ENCODE results near the gene TSPAN18. TPM values are rescaled to one million over a fixed set of nuclear protein-coding genes. Genes with fewer than 3 reads are reported as not detected.

TSPAN18 gene
- total and polyA plus RNA-seq, 2 experiments from 2014 or later, result 6.0 to 10.6 TPM

DNA sequence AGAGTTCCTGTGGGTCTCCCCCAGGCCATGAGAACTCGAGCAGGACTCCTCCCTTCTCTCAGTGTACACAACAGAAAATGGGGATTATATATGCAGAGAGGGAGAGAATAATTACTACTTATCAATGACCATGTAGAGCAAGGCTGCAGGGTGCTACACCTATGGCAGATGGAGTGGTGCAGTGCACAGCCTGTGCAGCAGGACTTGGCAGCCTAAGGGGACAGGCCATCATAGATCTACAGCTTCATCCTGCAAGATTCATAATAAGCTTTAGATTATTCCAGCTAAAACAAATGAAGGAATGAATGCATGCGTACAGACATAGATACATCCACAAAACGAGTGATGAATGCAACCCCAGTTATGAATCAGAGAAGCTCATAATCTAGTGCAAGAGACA, 232.3 kb downstream of the TSPAN18 start (continued):
- TF ChIP-seq, protein P1, sequence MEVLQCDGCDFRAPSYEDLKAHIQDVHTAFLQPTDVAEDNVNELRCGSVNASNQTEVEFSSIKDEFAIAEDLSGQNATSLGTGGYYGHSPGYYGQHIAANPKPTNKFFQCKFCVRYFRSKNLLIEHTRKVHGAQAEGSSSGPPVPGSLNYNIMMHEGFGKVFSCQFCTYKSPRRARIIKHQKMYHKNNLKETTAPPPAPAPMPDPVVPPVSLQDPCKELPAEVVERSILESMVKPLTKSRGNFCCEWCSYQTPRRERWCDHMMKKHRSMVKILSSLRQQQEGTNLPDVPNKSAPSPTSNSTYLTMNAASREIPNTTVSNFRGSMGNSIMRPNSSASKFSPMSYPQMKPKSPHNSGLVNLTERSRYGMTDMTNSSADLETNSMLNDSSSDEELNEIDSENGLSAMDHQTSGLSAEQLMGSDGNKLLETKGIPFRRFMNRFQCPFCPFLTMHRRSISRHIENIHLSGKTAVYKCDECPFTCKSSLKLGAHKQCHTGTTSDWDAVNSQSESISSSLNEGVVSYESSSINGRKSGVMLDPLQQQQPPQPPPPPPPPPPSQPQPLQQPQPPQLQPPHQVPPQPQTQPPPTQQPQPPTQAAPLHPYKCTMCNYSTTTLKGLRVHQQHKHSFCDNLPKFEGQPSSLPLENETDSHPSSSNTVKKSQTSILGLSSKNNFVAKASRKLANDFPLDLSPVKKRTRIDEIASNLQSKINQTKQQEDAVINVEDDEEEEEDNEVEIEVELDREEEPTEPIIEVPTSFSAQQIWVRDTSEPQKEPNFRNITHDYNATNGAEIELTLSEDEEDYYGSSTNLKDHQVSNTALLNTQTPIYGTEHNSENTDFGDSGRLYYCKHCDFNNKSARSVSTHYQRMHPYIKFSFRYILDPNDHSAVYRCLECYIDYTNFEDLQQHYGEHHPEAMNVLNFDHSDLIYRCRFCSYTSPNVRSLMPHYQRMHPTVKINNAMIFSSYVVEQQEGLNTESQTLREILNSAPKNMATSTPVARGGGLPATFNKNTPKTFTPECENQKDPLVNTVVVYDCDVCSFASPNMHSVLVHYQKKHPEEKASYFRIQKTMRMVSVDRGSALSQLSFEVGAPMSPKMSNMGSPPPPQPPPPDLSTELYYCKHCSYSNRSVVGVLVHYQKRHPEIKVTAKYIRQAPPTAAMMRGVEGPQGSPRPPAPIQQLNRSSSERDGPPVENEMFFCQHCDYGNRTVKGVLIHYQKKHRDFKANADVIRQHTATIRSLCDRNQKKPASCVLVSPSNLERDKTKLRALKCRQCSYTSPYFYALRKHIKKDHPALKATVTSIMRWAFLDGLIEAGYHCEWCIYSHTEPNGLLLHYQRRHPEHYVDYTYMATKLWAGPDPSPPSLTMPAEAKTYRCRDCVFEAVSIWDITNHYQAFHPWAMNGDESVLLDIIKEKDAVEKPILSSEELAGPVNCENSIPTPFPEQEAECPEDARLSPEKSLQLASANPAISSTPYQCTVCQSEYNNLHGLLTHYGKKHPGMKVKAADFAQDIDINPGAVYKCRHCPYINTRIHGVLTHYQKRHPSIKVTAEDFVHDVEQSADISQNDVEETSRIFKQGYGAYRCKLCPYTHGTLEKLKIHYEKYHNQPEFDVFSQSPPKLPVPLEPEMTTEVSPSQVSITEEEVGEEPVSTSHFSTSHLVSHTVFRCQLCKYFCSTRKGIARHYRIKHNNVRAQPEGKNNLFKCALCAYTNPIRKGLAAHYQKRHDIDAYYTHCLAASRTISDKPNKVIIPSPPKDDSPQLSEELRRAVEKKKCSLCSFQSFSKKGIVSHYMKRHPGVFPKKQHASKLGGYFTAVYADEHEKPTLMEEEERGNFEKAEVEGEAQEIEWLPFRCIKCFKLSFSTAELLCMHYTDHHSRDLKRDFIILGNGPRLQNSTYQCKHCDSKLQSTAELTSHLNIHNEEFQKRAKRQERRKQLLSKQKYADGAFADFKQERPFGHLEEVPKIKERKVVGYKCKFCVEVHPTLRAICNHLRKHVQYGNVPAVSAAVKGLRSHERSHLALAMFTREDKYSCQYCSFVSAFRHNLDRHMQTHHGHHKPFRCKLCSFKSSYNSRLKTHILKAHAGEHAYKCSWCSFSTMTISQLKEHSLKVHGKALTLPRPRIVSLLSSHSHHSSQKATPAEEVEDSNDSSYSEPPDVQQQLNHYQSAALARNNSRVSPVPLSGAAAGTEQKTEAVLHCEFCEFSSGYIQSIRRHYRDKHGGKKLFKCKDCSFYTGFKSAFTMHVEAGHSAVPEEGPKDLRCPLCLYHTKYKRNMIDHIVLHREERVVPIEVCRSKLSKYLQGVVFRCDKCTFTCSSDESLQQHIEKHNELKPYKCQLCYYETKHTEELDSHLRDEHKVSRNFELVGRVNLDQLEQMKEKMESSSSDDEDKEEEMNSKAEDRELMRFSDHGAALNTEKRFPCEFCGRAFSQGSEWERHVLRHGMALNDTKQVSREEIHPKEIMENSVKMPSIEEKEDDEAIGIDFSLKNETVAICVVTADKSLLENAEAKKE (CRISPR knock-in tag; IDR thresholded peaks at IDR 0.05), result no peak
- TF ChIP-seq NANOG (IDR thresholded peaks at IDR 0.05; ENCODE audit: borderline replicate concordance), result no peak
- no peak for TF ChIP-seq EZH2 (IDR thresholded peaks at IDR 0.05; ENCODE audit: low read depth, unreplicated experiment)
- no peak for TF ChIP-seq ZNF114 (CRISPR knock-in tag; IDR thresholded peaks at IDR 0.05)
- TF ChIP-seq CREB1 (CRISPR knock-in tag; IDR thresholded peaks at IDR 0.05; ENCODE audit: low read depth), result no peak

DNA sequence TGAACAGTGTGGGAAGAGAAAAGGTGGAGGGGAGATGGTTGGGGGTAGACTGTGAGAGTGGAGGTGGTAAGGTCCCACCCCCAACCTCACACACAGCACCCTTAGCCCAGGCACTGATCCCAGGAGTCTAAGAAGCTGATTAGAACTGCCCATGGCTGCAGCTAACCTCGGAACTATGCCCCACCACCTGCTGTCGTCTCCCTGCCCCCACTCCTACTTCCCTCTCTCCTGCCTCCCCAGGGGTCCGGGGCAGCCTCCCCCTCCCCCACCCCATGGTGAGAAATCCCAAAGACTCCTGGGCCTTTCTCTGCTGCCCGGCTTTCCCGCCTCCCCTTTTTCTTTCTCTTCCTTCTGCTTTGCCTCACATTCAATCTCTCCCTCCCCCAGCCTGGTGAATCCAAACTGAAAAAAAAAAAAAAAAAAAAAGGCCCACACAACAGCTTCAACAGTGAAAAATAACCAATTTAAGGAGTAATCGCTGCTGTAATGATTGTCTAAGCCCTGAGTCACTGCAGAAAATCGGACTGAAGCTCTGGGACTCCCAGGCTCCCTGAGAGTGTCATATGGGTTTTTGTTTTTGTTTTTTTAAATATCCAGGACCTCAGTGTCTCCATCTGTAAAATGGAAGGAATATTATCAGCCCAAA, 233.6 kb downstream of the TSPAN18 start:
- Mint-ChIP-seq H3K27ac (peak overlapping the region; percentile 75), H3K36me3 (ENCODE audit: low read depth) (no peaks in the 10 kb centered on the region), H3K27me3 (ENCODE audit: insufficient read depth, low read depth, poor library complexity) (peaks cover 25% of the 10 kb centered on the region), H3K4me1 (peaks cover 70% of the 10 kb centered on the region), H3K4me3 (no peak overlapping the region), H3K9me3 (no peaks in the 10 kb centered on the region; the same call in 2 of the 3 replicates)
- Histone ChIP-seq H3K9me2 (ENCODE audit: insufficient read depth) (no peaks in the 10 kb centered on the region), H3K79me2 (replicated peaks; ENCODE audit: insufficient read depth) (no peaks in the 10 kb centered on the region), H3K27me3 (ENCODE audit: insufficient read depth) (0 out of 2 replicates have a peak, but pooled peaks cover 7% of the 10 kb centered on the region), H2AFZ (no peak overlapping the region), H3K4me3 (0 out of 2 replicates have a peak overlapping the region, but pooled peaks have one; percentile 14), H3K4me2 (peak overlapping the region; percentile 38), H3K27ac (ENCODE audit: low read depth) (no peak overlapping the region; the same call in 1 of the 2 replicates), H4K20me1 (replicated peaks; ENCODE audit: insufficient read depth) (no peaks in the 10 kb centered on the region), H3K4me1 (ENCODE audit: insufficient read depth) (peaks cover 71% of the 10 kb centered on the region), H3K36me3 (ENCODE audit: insufficient read depth) (no peaks in the 10 kb centered on the region), H3F3A (replicated peaks; ENCODE audit: low read depth) (peaks cover 8% of the 10 kb centered on the region)
- TF ChIP-seq, protein P2, sequence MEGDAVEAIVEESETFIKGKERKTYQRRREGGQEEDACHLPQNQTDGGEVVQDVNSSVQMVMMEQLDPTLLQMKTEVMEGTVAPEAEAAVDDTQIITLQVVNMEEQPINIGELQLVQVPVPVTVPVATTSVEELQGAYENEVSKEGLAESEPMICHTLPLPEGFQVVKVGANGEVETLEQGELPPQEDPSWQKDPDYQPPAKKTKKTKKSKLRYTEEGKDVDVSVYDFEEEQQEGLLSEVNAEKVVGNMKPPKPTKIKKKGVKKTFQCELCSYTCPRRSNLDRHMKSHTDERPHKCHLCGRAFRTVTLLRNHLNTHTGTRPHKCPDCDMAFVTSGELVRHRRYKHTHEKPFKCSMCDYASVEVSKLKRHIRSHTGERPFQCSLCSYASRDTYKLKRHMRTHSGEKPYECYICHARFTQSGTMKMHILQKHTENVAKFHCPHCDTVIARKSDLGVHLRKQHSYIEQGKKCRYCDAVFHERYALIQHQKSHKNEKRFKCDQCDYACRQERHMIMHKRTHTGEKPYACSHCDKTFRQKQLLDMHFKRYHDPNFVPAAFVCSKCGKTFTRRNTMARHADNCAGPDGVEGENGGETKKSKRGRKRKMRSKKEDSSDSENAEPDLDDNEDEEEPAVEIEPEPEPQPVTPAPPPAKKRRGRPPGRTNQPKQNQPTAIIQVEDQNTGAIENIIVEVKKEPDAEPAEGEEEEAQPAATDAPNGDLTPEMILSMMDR (conservative IDR thresholded peaks at IDR 0.05; ENCODE audit: low read depth in 2 of 2), result no peak
- no peak for TF ChIP-seq ZNF114 (CRISPR knock-in tag; IDR thresholded peaks at IDR 0.05)
- DNase-seq (ENCODE audit: low spot score), result no peak
- peak; percentile 17 for ATAC-seq

All from GM23338 (cell line).